Heart left ventricle (tissue), 16 donors: ENCODE results near the gene INPP4A. TPM values are rescaled to one million over a fixed set of nuclear protein-coding genes. Genes with fewer than 3 reads are reported as not detected.

Experiments used
- ATAC-seq, 4 donors: fragments of 200-7000 bp; cut with Tn5 transposase; one replicate each; pipeline ENCODE4 v1.9.1; 2020 to 2022; ENCODE audit warnings: moderate library complexity in 4 of 4, mild to moderate bottlenecking in 3 of 4, moderate number of reproducible peaks in 1 of 4
- DNase-seq, 5 donors: peaks; one replicate each; pipeline ENCODE4 v3.0.0-alpha.2; 2020
- H3K27ac ChIP-seq, 12 donors: fragments of 200-600 bp; sonication (generic) in 4 of 12; one replicate each; pipeline versions ENCODE4 v1.5.0 to v1.8.0; 2016 to 2022; ENCODE audit warnings: mild to moderate bottlenecking in 2 of 12
- H3K27me3 ChIP-seq, 9 donors: fragments of 200-600 bp; sonication (generic) in 2 of 9; one replicate each; pipeline versions ENCODE4 v1.5.1 to v1.8.0; 2016 to 2022; ENCODE audit warnings: mild to moderate bottlenecking in 3 of 9
- H3K36me3 ChIP-seq, 9 donors: fragments of 200-600 bp; sonication (generic) in 2 of 9; one replicate each; pipeline versions ENCODE4 v1.5.0 to v1.8.0; 2018 to 2022; ENCODE audit warnings: mild to moderate bottlenecking in 2 of 9
- H3K4me1 ChIP-seq, 12 donors: fragments of 200-600 bp; sonication (generic) in 4 of 12; one replicate each; pipeline versions ENCODE4 v1.5.0 to v1.8.0; 2016 to 2022; ENCODE audit warnings: mild to moderate bottlenecking in 3 of 12
- H3K4me3 ChIP-seq, 12 donors: fragments of 200-600 bp; sonication (generic) in 4 of 12; one replicate each; pipeline versions ENCODE4 v1.5.0 to v1.8.0; 2017 to 2022; ENCODE audit warnings: mild to moderate bottlenecking in 9 of 12, moderate library complexity in 4 of 12
- H3K9me3 ChIP-seq, 12 donors: fragments of 200-600 bp; sonication (generic) in 4 of 12; one replicate each; pipeline versions ENCODE4 v1.5.0 to v1.8.0; 2016 to 2022; ENCODE audit warnings: mild to moderate bottlenecking in 1 of 12
- POLR2A ChIP-seq, 2 donors: fragments of 450-650 bp; IDR thresholded peaks; one replicate each; pipeline ENCODE4 v1.6.1; 2017; ENCODE audit warnings: antibody characterized with exemption in 2 of 2, mild to moderate bottlenecking in 2 of 2, moderate library complexity in 2 of 2
- WGBS, 4 donors: extraction: QIAGEN DNeasy Blood & Tissue Kit in 2 of 4; methylation state at CpG; one replicate each; pipeline versions ENCODE4 v1.1.5 to v1.1.7; 2013 to 2018; 5-methylcytosine and 5-hydroxymethylcytosine counted together
- intact Hi-C, 10 donors: fragments of 100-400 bp; cut with DNase I; formaldehyde crosslinking; loops; one replicate each; pipeline versions ENCODE4 v1.11.1 to v1.14.2; 2022
- polyA plus RNA-seq, 2 donors: library from polyadenylated mRNA; stranded (reverse); fragments of 200-250 nt; gene quantifications; one replicate each; pipeline ENCODE4 v1.2.3, GENCODE V29; 2013
- total RNA-seq, 9 donors: library from RNA; depleted of rRNA in 2 of 9; stranded (reverse); fragments of >200 nt in 2 of 9; fragmentation: NEBNext Ultra II Directional in 3 of 9; extraction: Animal tissue kit (Norgen Biotek cat#: 25700) in 3 of 9; gene quantifications; one replicate each; pipeline versions ENCODE4 v1.1.0 to v1.2.4, GENCODE V29; 2016 to 2023
- TF ChIP-seq, protein P1 (sequence below), 12 donors: fragments of 200-600 bp; sonication (generic) in 4 of 12; IDR thresholded peaks; one replicate each; pipeline versions ENCODE4 v1.5.0 to v1.8.0; 2018 to 2022; ENCODE audit warnings: antibody characterized with exemption in 12 of 12, mild to moderate bottlenecking in 5 of 12
- donor health status: ischemic (EF 13 %, LVEDD 7.1; RV severe dilation, severe dysfunction).
- donor health status: healthy with polysubstance abuse.
- donor health status: DM: no; HTN: yes; CAD: no.
- donor health status: DM: no; HTN: no; CAD: no.
- donor health status: ischemic (EF 25% LVEDD 6.9; RV normal size, moderate dysfunction).
- donor health status: ischemic (EF 25% LVEDD 5.7; RV mildly dilated, moderate dysfunction).
- donor health status: healthy.
- donor health status: DM: yes; HTN: yes; CAD: no.
- donor health status: ischemic (EF 35%, LVEDD 5.7; RV mildly dilated, moderate dysfunction).
- donor health status: nonischemic (EF 11% LVEDD 7.7; RV severe dilation, severe dysfunction).
- donor health status: DM: yes; HTN: yes; CAD: no.
- donor health status: PGD.
- donor health status: ischemic (EF 29% LVEDD 5.4; RV normal size, mild dysfunction).
- donor health status: nonischemic (EF 23%, LVEDD 6.1; RV moderate dilation, normal function).

The INPP4A gene
- total and polyA plus RNA-seq, 11 donors = 5.1 to 30.5 (median 20.3) TPM

DNA sequence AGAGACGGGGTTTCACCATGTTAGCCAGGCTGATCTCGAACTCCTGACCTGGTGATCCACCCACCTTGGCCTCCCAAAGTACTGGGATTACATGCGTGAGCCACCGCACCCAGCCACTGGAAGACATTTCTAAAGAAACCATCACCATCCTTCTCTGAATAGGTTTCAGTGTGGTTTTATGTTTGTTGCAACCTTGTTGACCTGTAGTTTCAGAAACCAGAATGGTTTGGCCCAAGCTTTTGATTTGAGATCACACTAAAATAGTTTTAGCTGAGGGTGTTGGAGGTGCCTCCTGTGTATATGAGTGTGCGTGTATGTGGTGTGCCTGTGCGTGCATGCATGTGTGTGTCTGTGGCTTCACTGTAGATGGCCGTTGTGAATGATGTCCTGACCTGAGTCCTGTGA lies 26.2 kb downstream of the INPP4A start:
- no peaks in the 10 kb centered on the region for H3K9me3 ChIP-seq
- 94 to 98% (median 97%) methylated on average over 7 of the region's 7 CpGs for WGBS, 4 donors
- no peaks in the 10 kb centered on the region for H3K27me3 ChIP-seq
- TF ChIP-seq, protein P1, sequence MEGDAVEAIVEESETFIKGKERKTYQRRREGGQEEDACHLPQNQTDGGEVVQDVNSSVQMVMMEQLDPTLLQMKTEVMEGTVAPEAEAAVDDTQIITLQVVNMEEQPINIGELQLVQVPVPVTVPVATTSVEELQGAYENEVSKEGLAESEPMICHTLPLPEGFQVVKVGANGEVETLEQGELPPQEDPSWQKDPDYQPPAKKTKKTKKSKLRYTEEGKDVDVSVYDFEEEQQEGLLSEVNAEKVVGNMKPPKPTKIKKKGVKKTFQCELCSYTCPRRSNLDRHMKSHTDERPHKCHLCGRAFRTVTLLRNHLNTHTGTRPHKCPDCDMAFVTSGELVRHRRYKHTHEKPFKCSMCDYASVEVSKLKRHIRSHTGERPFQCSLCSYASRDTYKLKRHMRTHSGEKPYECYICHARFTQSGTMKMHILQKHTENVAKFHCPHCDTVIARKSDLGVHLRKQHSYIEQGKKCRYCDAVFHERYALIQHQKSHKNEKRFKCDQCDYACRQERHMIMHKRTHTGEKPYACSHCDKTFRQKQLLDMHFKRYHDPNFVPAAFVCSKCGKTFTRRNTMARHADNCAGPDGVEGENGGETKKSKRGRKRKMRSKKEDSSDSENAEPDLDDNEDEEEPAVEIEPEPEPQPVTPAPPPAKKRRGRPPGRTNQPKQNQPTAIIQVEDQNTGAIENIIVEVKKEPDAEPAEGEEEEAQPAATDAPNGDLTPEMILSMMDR (IDR thresholded peaks at IDR 0.05) = no peak
- no peak for TF ChIP-seq POLR2A (IDR thresholded peaks at IDR 0.05)
- DNase-seq (no peak), ATAC-seq (no peak)
- intact Hi-C loops = no loop called here
- no peak overlapping the region for H3K4me3 ChIP-seq
- H3K36me3 ChIP-seq = no peaks in the 10 kb centered on the region
- peaks cover 4 to 92% (median 40%) of the 10 kb centered on the region in 12 donors for H3K4me1 ChIP-seq
- H3K27ac ChIP-seq = no peak overlapping the region

DNA sequence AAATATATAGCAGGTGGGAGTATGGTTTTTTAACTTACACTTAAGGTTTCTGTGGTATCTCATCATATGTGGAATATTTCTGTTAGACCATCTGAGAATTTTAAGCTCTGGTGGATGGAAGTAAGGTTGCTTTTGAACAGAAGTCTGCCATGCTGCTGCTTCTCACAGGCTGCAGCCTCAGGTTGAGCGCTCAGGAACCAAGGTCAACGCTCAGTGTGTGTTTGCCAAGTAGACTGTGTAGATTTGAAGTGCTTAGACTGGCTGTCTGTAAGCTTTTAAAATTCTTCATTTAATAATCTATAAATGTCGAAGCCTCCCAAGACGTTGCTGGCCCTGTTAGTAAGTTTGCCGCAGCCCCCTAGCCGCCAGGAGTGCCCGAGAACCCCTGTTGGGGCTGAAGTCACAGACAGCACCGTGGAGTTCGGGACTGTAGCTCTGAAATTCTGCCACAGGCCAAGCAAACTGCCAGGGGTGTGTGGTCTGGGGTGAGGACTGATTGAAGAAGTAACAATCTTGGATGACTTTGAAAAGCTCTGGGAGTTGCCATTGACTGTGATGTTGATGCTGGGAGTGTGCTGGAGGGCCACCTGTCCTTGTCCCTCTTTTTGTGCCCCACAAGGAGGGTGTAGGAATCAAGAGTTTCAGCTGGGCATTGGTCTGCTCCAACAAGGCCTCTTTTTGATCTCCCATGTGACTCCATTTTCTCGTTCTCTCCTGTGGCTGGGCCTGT lies 26.9 kb downstream of the INPP4A start:
- intact Hi-C loops = no loop called here
- H3K4me3 ChIP-seq = no peak overlapping the region
- H3K4me1 ChIP-seq = peaks cover 3 to 92% (median 40%) of the 10 kb centered on the region in 12 donors
- no peak for DNase-seq
- peak overlapping the region in 2 of 12 donors; percentile 4 to 24 for H3K27ac ChIP-seq
- peak in 3 of 4 donors; percentile 46 to 56 (median 52) for ATAC-seq
- WGBS, 4 donors = 77 to 88% (median 81%) methylated on average over 10 of the region's 10 CpGs
- H3K27me3 ChIP-seq = no peaks in the 10 kb centered on the region
- no peak for TF ChIP-seq POLR2A (IDR thresholded peaks at IDR 0.05)
- TF ChIP-seq, protein P1 (IDR thresholded peaks at IDR 0.05) = no peak
- no peaks in the 10 kb centered on the region for H3K9me3 ChIP-seq
- no peaks in the 10 kb centered on the region for H3K36me3 ChIP-seq

DNA sequence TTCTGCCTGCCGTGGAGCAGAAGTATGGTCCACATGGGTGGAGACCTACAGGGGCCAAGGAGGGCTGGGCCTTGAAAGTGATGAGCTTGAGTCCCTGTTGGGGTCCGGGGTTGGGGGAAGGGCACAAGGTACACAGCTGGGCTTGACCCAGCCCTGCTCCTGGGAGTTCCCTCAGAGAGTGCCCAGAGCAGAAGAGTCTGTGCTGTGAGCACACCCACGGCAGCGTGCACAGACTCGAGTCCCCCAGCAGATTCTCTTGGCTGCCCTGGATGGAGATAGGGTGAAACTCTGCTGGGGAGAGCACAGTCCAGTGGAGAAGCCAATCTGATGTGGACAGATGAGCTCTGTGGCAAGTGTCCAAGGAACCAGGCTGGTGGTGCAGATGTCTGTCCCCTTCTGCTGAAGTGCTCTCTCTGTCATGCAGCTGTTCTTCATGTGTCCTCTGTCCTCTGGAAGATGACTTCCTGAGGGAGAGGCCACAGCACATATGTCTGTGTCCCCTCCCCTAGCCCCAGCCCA lies 27.5 kb downstream of the INPP4A start:
- ATAC-seq = peak in 3 of 4 donors; percentile 3 to 12 (median 7)
- Histone ChIP-seq H3K4me1 (peaks cover 3 to 92% (median 42%) of the 10 kb centered on the region in 12 donors), H3K9me3 (no peaks in the 10 kb centered on the region), H3K27ac (no peak overlapping the region), H3K27me3 (no peaks in the 10 kb centered on the region), H3K36me3 (no peaks in the 10 kb centered on the region), H3K4me3 (no peak overlapping the region)
- intact Hi-C loops = no loop called here
- 77 to 87% (median 82%) methylated on average over 5 of the region's 5 CpGs for WGBS, 4 donors
- TF ChIP-seq POLR2A (IDR thresholded peaks at IDR 0.05) = no peak
- TF ChIP-seq, protein P1 (IDR thresholded peaks at IDR 0.05) = no peak
- DNase-seq = no peak

DNA sequence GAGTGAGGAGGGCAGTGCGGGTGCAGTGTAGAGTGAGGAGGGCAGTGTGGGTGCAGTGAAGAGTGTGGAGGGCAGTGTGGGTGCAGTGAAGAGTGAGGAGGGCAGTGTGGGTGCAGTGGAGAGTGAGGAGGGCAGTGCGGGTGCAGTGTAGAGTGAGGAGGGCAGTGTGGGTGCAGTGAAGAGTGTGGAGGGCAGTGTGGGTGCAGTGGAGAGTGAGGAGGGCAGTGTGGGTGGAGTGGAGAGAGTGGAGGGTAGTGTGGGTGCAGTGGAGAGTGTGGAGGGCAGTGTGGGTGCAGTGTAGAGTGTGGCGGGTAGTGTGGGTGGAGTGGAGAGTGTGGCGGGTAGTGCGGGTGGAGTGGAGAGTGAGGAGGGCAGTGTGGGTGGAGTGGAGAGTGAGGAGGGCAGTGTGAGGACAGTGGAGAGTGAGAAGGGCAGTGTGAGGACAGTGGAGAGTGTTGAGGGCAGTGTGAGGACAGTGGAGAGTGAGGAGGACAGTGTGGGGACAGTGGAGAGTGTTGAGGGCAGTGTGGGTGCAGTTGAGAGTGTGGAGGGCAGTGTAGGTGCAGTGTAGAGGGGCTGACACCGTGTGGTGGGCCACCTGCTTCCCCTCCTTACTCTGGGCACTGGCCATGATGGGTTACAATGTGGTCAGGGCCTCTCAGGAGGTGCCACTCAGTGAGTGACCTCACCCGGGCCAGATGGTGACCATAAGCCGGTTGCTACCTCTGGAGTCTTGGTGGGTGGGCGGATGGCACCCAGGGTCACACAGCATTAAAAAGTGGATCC lies 28.5 kb downstream of the INPP4A start:
- H3K4me3 ChIP-seq = no peak overlapping the region
- H3K27me3 ChIP-seq = no peaks in the 10 kb centered on the region
- H3K9me3 ChIP-seq = no peaks in the 10 kb centered on the region
- TF ChIP-seq, protein P1 (IDR thresholded peaks at IDR 0.05) = no peak
- TF ChIP-seq POLR2A (IDR thresholded peaks at IDR 0.05) = no peak
- peak overlapping the region in 1 of 12 donors; percentile 68 for H3K27ac ChIP-seq
- peaks cover 3 to 92% (median 51%) of the 10 kb centered on the region in 12 donors for H3K4me1 ChIP-seq
- DNase-seq (no peak), ATAC-seq (no peak)
- intact Hi-C loops = no loop called here
- H3K36me3 ChIP-seq = no peaks in the 10 kb centered on the region
- 92 to 93% (median 92%) methylated on average over 9 of the region's 9 CpGs for WGBS, 4 donors
